ENCODE data around the gene EPX.
A peak's percentile ranks its signal among the peaks of the same experiment; 100 is the strongest.

The EPX gene

GRCh38 chr17:58248955-58249269 lies 56.4 kb downstream of the EPX start:
- DNase-seq (ENCODE audit: low read depth) = no peak
- H3K4me3 ChIP-seq (ENCODE audit: low read depth, low read length) = no peak overlapping the region; the same call in 1 of the 2 replicates
- TF ChIP-seq CTCF (IDR thresholded peaks at IDR 0.05; ENCODE audit: low read depth, low read length, missing control alignments) = no peak

GRCh38 chr17:58249270-58250133 lies 57.0 kb downstream of the EPX start:
- no peak for DNase-seq (ENCODE audit: low read depth)
- H3K4me3 ChIP-seq (ENCODE audit: low read depth, low read length) = peak overlapping the region; percentile 54
- TF ChIP-seq CTCF (IDR thresholded peaks at IDR 0.05; ENCODE audit: low read depth, low read length, missing control alignments) = peak; percentile 95

- H3K4me3 ChIP-seq (ENCODE audit: low read depth, low read length) = no peak overlapping the region
- no peak for DNase-seq (ENCODE audit: low read depth)
- TF ChIP-seq CTCF (IDR thresholded peaks at IDR 0.05; ENCODE audit: low read depth, low read length, missing control alignments) = no peak
These were observed 58.0 kb downstream of the EPX start for GRCh38 chr17:58250344-58251011.

- no peak for DNase-seq (ENCODE audit: low read depth)
- TF ChIP-seq CTCF (IDR thresholded peaks at IDR 0.05; ENCODE audit: low read depth, low read length, missing control alignments) = no peak
- no peak overlapping the region for H3K4me3 ChIP-seq (ENCODE audit: low read depth, low read length)
These were observed 59.6 kb downstream of the EPX start for GRCh38 chr17:58252141-58252540.

- TF ChIP-seq CTCF (IDR thresholded peaks at IDR 0.05; ENCODE audit: low read depth, low read length, missing control alignments) = no peak
- no peak for DNase-seq (ENCODE audit: low read depth)
- no peak overlapping the region for H3K4me3 ChIP-seq (ENCODE audit: low read depth, low read length)
These were observed 60.6 kb downstream of the EPX start for GRCh38 chr17:58253082-58253481.

All from GM12864 (cell line).